Stimulated activated CD8-positive, alpha-beta memory T cell treated with anti-CD3 and anti-CD28 coated beads, Interleukin-12 subunit alpha, Interleukin-12 subunit beta, amount 100 ng/mL, for 24 hours (primary cell): ENCODE results near the gene ACBD6.
"Not testable (repeated sequence)": the region's sequence is repeated elsewhere in the genome, so short reads cannot be mapped to it uniquely, and the experiment has no call there.

Experiments
- DNase-seq: peaks from one replicate; pipeline ENCODE4 v3.0.0-alpha.2; 2020; ENCODE audit errors: extremely low read depth

Gene ACBD6

GRCh38 chr1:180415985-180416633 is 86.3 kb downstream of the ACBD6 start:
- no peak for DNase-seq

- no peak for DNase-seq
Measured at GRCh38 chr1:180415236-180415848, 87.0 kb downstream of the ACBD6 start.

- DNase-seq, result no peak
Measured at GRCh38 chr1:180412583-180412982, 89.8 kb downstream of the ACBD6 start.

GRCh38 chr1:180408128-180408527 is 94.2 kb downstream of the ACBD6 start:
- DNase-seq, result not testable (repeated sequence)

- no peak for DNase-seq
Measured at GRCh38 chr1:180407051-180407450, 95.3 kb downstream of the ACBD6 start.

- no peak for DNase-seq
Measured at GRCh38 chr1:180402551-180402950, 99.8 kb downstream of the ACBD6 start.

- DNase-seq, result no peak
Measured at GRCh38 chr1:180402001-180402400, 100.4 kb downstream of the ACBD6 start.

- no peak for DNase-seq
Measured at GRCh38 chr1:180397175-180397574, 105.2 kb downstream of the ACBD6 start.

- no peak for DNase-seq
Measured at GRCh38 chr1:180392427-180393145, 109.8 kb downstream of the ACBD6 start.

GRCh38 chr1:180392020-180392419 is 110.4 kb downstream of the ACBD6 start:
- no peak for DNase-seq

GRCh38 chr1:180387413-180387812 is 115.0 kb downstream of the ACBD6 start:
- no peak for DNase-seq

GRCh38 chr1:180386745-180387367 is 115.5 kb downstream of the ACBD6 start:
- DNase-seq, result no peak

GRCh38 chr1:180385144-180385543 is 117.2 kb downstream of the ACBD6 start:
- no peak for DNase-seq

- DNase-seq, result no peak
Measured at GRCh38 chr1:180384286-180385005, 117.9 kb downstream of the ACBD6 start.

- no peak for DNase-seq
Measured at GRCh38 chr1:180382326-180383115, 119.9 kb downstream of the ACBD6 start.

- no peak for DNase-seq
Measured at GRCh38 chr1:180381184-180381580, 121.2 kb downstream of the ACBD6 start.

- no peak for DNase-seq
Measured at GRCh38 chr1:180380259-180381183, 121.9 kb downstream of the ACBD6 start.

- DNase-seq, result no peak
Measured at GRCh38 chr1:180376800-180377199, 125.6 kb downstream of the ACBD6 start.

GRCh38 chr1:180376253-180376652 is 126.1 kb downstream of the ACBD6 start:
- DNase-seq, result no peak

- DNase-seq, result no peak
Measured at GRCh38 chr1:180372728-180373127, 129.6 kb downstream of the ACBD6 start.
